Uterus (tissue), 4 donors: ENCODE data around the gene HNRNPK. TPM values are rescaled to one million over a fixed set of nuclear protein-coding genes. Genes with fewer than 3 reads are reported as not detected.
A peak's percentile ranks its signal among the peaks of the same experiment; 100 is the strongest.

Experiments used
- DNase-seq, 2 donors: peaks; one replicate each; pipeline ENCODE4 v3.0.0-alpha.2; 2019 to 2020
- H3K27ac ChIP-seq, 2 donors: fragments of 200-600 bp; sonication (generic); 1 replicate in 1 of 2; 2 replicates in 1 of 2; pipeline ENCODE4 v1.5.1; 2016 to 2018
- H3K27me3 ChIP-seq, 2 donors: fragments of 200-600 bp; sonication (generic); one replicate each; pipeline ENCODE4 v1.5.1; 2018 to 2019; ENCODE audit warnings: control low read depth in 1 of 2
- H3K36me3 ChIP-seq, 2 donors: fragments of 200-600 bp; sonication (generic); one replicate each; pipeline ENCODE4 v1.5.1; 2019; ENCODE audit warnings: control low read depth in 1 of 2
- H3K4me1 ChIP-seq, 2 donors: fragments of 200-600 bp; sonication (generic); one replicate each; pipeline ENCODE4 v1.5.1; 2018 to 2019; ENCODE audit warnings: control low read depth in 1 of 2
- H3K4me3 ChIP-seq, 2 donors: fragments of 200-600 bp; sonication (generic); 1 replicate in 1 of 2; 2 replicates in 1 of 2; pipeline ENCODE4 v1.5.1; 2018 to 2019; ENCODE audit warnings: mild to moderate bottlenecking in 1 of 2
- H3K9me3 ChIP-seq, 2 donors: fragments of 200-600 bp; sonication (generic); one replicate each; pipeline ENCODE4 v1.5.1; 2019; ENCODE audit warnings: control low read depth in 1 of 2
- POLR2A ChIP-seq, 2 donors: fragments of 450-650 bp; IDR thresholded peaks; one replicate each; pipeline ENCODE4 v1.6.1; 2016; ENCODE audit warnings: antibody characterized with exemption in 2 of 2, mild to moderate bottlenecking in 1 of 2, moderate library complexity in 1 of 2
- intact Hi-C: fragments of 100-400 bp; cut with DNase I; formaldehyde crosslinking; loops from one replicate; pipeline ENCODE4 v1.15.1; 2023; ENCODE audit warnings: low total_unique reads
- microRNA-seq: library from miRNA; unstranded; fragments of <30 nt; microRNA quantifications from one replicate; pipeline ENCODE4, GENCODE V29; 2016; ENCODE audit warnings: borderline microRNAs expressed, borderline replicate concordance
- small RNA-seq: library from RNA; depleted of rRNA; stranded (forward); fragments of <200 nt; gene quantifications from one replicate; pipeline ENCODE3, GENCODE V24; 2016
- total RNA-seq, 4 donors: library from RNA; depleted of rRNA in 3 of 4; stranded (reverse); fragments of >200 nt in 3 of 4; gene quantifications; one replicate each; pipeline versions ENCODE4 v1.1.0 to v1.2.4, GENCODE V29; 2014 to 2023
- TF ChIP-seq, protein P1 (sequence below), 4 experiments: fragments of 200-600 bp in 2 of 4; fragments of 450-650 bp in 2 of 4; sonication (generic) in 2 of 4; IDR thresholded peaks; one replicate each; pipeline ENCODE4 v1.5.1; 2016 to 2019; ENCODE audit warnings: antibody characterized with exemption in 4 of 4, mild to moderate bottlenecking in 2 of 4, moderate library complexity in 1 of 4
- donor health status: DM: yes; HTN: yes; CAD: no.

Gene HNRNPK
- total RNA-seq, 4 donors from 2014 or later: 205 to 785 (median 450) TPM

GRCh38 chr9:83927591-83927990, 52.4 kb downstream of the HNRNPK start:
- intact Hi-C loops: no loop called here
- DNase-seq: no peak
- Histone ChIP-seq H3K27ac (no peak overlapping the region), H3K36me3 (no peaks in the 10 kb centered on the region), H3K4me3 (no peak overlapping the region), H3K9me3 (no peaks in the 10 kb centered on the region), H3K27me3 (no peaks in the 10 kb centered on the region), H3K4me1 (no peaks in the 10 kb centered on the region)
- TF ChIP-seq, protein P1, sequence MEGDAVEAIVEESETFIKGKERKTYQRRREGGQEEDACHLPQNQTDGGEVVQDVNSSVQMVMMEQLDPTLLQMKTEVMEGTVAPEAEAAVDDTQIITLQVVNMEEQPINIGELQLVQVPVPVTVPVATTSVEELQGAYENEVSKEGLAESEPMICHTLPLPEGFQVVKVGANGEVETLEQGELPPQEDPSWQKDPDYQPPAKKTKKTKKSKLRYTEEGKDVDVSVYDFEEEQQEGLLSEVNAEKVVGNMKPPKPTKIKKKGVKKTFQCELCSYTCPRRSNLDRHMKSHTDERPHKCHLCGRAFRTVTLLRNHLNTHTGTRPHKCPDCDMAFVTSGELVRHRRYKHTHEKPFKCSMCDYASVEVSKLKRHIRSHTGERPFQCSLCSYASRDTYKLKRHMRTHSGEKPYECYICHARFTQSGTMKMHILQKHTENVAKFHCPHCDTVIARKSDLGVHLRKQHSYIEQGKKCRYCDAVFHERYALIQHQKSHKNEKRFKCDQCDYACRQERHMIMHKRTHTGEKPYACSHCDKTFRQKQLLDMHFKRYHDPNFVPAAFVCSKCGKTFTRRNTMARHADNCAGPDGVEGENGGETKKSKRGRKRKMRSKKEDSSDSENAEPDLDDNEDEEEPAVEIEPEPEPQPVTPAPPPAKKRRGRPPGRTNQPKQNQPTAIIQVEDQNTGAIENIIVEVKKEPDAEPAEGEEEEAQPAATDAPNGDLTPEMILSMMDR (IDR thresholded peaks at IDR 0.05): no peak
- TF ChIP-seq POLR2A (IDR thresholded peaks at IDR 0.05): no peak

DNA sequence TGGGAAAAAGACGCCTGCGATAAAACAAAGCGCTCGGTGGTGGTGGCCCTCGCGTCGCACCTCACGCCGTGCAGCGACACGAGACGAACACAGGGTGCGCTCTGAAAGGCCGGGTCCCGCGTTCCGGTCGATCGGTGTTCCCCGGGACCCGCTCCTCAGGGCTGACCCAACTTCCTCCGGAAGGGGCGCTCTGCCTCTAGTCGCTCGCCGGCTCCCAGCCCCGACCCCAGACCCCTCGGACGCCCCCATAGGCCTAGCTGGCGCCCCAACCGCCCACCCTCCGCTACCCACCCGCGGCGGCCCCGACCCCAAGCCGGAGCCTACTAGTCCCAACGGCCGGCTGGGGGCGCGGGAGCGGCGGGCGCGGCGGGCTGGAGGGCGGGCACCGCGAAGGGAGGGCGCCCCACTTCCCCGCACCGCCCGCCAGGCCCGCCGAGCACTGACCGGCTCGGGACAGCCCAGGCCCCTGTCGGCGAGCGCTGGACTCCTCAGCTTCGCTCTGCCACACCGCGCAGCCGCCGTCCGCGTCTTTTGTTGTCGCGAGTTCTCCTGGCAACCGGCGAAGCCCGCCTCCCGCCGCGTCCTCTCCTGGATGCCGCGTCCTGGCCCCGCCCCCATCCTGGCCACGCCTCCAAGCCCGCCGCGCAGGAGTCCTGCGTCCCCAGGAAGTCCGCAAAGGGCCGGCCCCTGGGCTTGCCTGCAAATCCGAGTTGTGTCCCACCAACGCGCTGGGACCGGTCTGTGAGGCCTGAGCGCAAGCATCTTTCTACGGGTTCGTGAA, 58.9 kb downstream of the HNRNPK start, which contains the start of gene KIF27:
TSS of gene KIF27 (minus strand) at position 506 of the 781 bp plus-strand sequence. CDS start 5,841 bp downstream, outside the sequence.
- intact Hi-C loops: no loop called here
- Histone ChIP-seq H3K36me3 (no peaks in the 10 kb centered on the region), H3K4me3 (peak within 1 kb of the TSS; percentile 43 to 90), H3K27me3 (no peaks in the 10 kb centered on the region), H3K4me1 (peaks cover 4% of the 10 kb centered on the region in 2 donors), H3K9me3 (no peaks in the 10 kb centered on the region), H3K27ac (peak within 1 kb of the TSS; percentile 86 to 98)
- peak; percentile 98 to 99 for DNase-seq
- TF ChIP-seq POLR2A (IDR thresholded peaks at IDR 0.05): peak; percentile 87 to 95
- TF ChIP-seq, protein P1 (IDR thresholded peaks at IDR 0.05): peak; percentile 25 to 72 (median 53)

DNA sequence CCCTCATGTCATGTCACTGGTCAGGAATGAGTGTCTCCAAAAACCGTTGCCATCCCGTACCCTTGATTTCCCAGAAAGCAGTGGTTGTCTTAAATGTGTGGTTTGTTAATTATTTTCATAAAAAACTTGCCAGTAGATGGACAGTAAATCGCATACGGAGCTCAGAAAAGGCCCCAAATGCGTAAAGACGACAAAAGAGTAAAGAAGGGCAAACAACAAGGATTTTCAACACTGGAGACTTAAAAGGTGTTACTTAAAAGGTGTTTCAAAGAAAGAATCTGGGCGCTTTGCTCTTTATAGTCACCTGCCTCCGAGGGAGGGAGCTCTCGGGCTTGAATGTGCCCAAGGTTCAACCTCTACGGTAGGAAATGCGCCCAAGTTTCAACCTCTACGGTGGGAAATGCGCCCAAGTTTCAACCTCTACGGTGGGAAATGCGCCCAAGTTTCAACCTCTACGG, 59.5 kb downstream of the HNRNPK start:
- H3K27me3 ChIP-seq: no peaks in the 10 kb centered on the region
- H3K4me1 ChIP-seq: peaks cover 4% of the 10 kb centered on the region in 2 donors
- no peaks in the 10 kb centered on the region for H3K36me3 ChIP-seq
- H3K9me3 ChIP-seq: no peaks in the 10 kb centered on the region
- intact Hi-C loops: no loop called here
- H3K27ac ChIP-seq: peak overlapping the region; percentile 86 to 98
- no peak for TF ChIP-seq POLR2A (IDR thresholded peaks at IDR 0.05)
- TF ChIP-seq, protein P1 (IDR thresholded peaks at IDR 0.05): peak in 1 of 4 experiments; percentile 28
- H3K4me3 ChIP-seq: peak overlapping the region; percentile 43 to 90
- DNase-seq: peak in 1 of 2 donors; percentile 58

DNA sequence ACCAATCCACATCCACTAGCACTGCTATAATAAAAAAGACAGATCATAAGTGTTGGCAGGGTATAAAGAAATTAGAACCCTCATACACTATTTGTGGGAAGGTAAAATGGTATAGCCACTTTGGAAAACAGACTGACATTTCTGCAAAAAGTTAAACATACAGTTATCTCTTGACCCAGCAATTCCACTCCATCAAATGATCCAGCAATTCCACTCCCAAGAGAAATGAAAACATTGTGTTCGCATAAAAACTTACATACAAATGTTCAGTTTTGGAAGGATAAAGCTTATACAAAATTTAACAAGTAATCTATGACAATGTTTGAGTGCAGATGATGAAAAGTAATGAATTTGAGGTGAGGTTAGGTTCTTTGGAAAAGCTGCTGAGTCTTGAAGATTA, 60.9 kb downstream of the HNRNPK start:
- Histone ChIP-seq H3K9me3 (no peaks in the 10 kb centered on the region), H3K27me3 (no peaks in the 10 kb centered on the region), H3K4me3 (no peak overlapping the region), H3K36me3 (no peaks in the 10 kb centered on the region), H3K27ac (no peak overlapping the region), H3K4me1 (peaks cover 4% of the 10 kb centered on the region in 2 donors)
- no peak for TF ChIP-seq POLR2A (IDR thresholded peaks at IDR 0.05)
- TF ChIP-seq, protein P1 (IDR thresholded peaks at IDR 0.05): no peak
- intact Hi-C loops: no loop called here
- no peak for DNase-seq

Small RNA genes lying within 50 kb of the gene (microRNA-seq; reads per million reads assigned to microRNA genes)
- 25.5 reads per million, percentile 34 among the genes with 10 or more reads in this experiment for gene MIR7-1

Small RNA genes lying within 50 kb of the gene (small RNA-seq; reads per million reads assigned to genes)
- gene RF00019: not detected

Other genes with a start within 250 kb of the HNRNPK start
- 10 to 100 TPM in 3 of 4 donors, 1 to 10 TPM in 1; 4.9 to 44.1 (median 19.0) TPM for gene GKAP1, start 162.4 kb downstream of the HNRNPK start, total RNA-seq
- 10 to 100 TPM in 2 of 4 donors, 1 to 10 TPM in 2; 4.9 to 23.3 (median 9.6) TPM for gene KIF27, start 58.8 kb downstream of the HNRNPK start, total RNA-seq
- gene RMI1, start 590 bp upstream of the HNRNPK start, total RNA-seq: 10 to 100 TPM in 1 of 4 donors, 1 to 10 TPM in 3; 1.0 to 16.5 (median 6.7) TPM